K562 (cell line): Measurements from ENCODE around the gene CYSRT1. TPM values are rescaled to one million over a fixed set of nuclear protein-coding genes. Genes with fewer than 3 reads are reported as not detected.

Experiments used
- ATF1 ChIP-seq, 2 experiments: fragments of 450-650 bp in 1 of 2; IDR thresholded peaks; 2 replicates each; pipeline ENCODE4 v1.6.1; 2016; ENCODE audit warnings: missing compliant biosample characterization in 1 of 2, missing genetic modification characterization in 1 of 2
- CAMTA2 ChIP-seq: fragments of 250-450 bp; sonication (Bioruptor Pico); conservative IDR thresholded peaks from 2 replicates; pipeline ENCODE4 v1.5.1; 2022
- CCAR2 ChIP-seq: fragments of 200-400 bp; formaldehyde crosslinking; IDR thresholded peaks from 2 replicates; pipeline ENCODE4 v1.6.1; 2017; ENCODE audit warnings: mild to moderate bottlenecking, low read depth, low read length
- CHD1 ChIP-seq: fragments of 200-600 bp; sonication (generic); IDR thresholded peaks from one replicate; pipeline ENCODE4 v1.6.1; 2012; ENCODE audit warnings: mild to moderate bottlenecking, moderate library complexity, low read length, inconsistent platforms
- CTBP1 ChIP-seq: fragments of 450-650 bp; IDR thresholded peaks from 2 replicates; pipeline ENCODE4 v1.6.1; 2016; ENCODE audit warnings: borderline replicate concordance
- DIDO1 ChIP-seq: fragments of 450-650 bp; IDR thresholded peaks from 2 replicates; pipeline ENCODE4 v1.6.1; 2016; ENCODE audit warnings: low read depth, missing biosample characterization, missing genetic modification characterization
- ETS2 ChIP-seq: IDR thresholded peaks from 2 replicates; pipeline ENCODE4 v1.6.1; 2016; ENCODE audit warnings: borderline replicate concordance, missing genetic modification characterization, mild to moderate bottlenecking, moderate library complexity, missing compliant biosample characterization; ENCODE audit not compliant: poor library complexity, severe bottlenecking
- EZH2 ChIP-seq: IDR thresholded peaks from 2 replicates; pipeline ENCODE4 v1.6.1; 2012; ENCODE audit warnings: low read depth, mild to moderate bottlenecking, inconsistent platforms, low read length, borderline replicate concordance
- FOXA1 ChIP-seq: fragments of 450-650 bp; IDR thresholded peaks from 2 replicates; pipeline ENCODE4 v1.6.1; 2016; ENCODE audit warnings: mild to moderate bottlenecking, borderline replicate concordance
- KAT7 ChIP-seq: sonication (generic); formaldehyde crosslinking; IDR thresholded peaks from 2 replicates; pipeline ENCODE4 v1.8.0; 2022; ENCODE audit warnings: missing genetic modification reagents, mild to moderate bottlenecking, borderline replicate concordance
- RFX1 ChIP-seq: fragments of 450-650 bp; IDR thresholded peaks from 2 replicates; pipeline ENCODE4 v1.6.1; 2016; ENCODE audit warnings: mild to moderate bottlenecking, moderate library complexity
- RUNX1 ChIP-seq: sonication (generic); IDR thresholded peaks from 2 replicates; pipeline ENCODE4 v1.6.1; 2016; ENCODE audit warnings: antibody characterized with exemption, low read depth
- SMAD1 ChIP-seq: fragments of 150-350 bp; IDR thresholded peaks from 2 replicates; pipeline ENCODE4 v1.6.1; 2014; ENCODE audit warnings: low read length, low read depth; ENCODE audit not compliant: partially characterized antibody
- ZFP36 ChIP-seq: fragments of 150-350 bp; IDR thresholded peaks from 2 replicates; pipeline ENCODE4 v1.6.1; 2018; ENCODE audit warnings: low read length, low read depth; ENCODE audit not compliant: partially characterized antibody
- ZNF57 ChIP-seq: fragments of 450-650 bp; formaldehyde crosslinking; IDR thresholded peaks from 2 replicates; pipeline ENCODE4 v1.4.0; 2020; ENCODE audit warnings: mild to moderate bottlenecking, moderate library complexity
- polyA plus RNA-seq, 8 experiments: library from polyadenylated mRNA; depleted of rRNA in 4 of 8; stranded (reverse) in 5 of 8; unstranded in 3 of 8; fragments of >200 nt; fragmentation: Nextera tagmentation in 2 of 8; fragmentation: Illumina TruSeq in 1 of 8; extraction: Ambion mirVana in 2 of 8; extraction: Trizol in 1 of 8; gene quantifications; 2 replicates each; pipeline versions ENCODE4 v1.2.1 to v1.2.3, GENCODE V29; 2011 to 2014; ENCODE audit warnings: inconsistent platforms in 1 of 8, missing spikeins in 1 of 8
- total RNA-seq, 7 experiments: library from RNA; depleted of rRNA in 6 of 7; stranded (reverse); fragments of >200 nt in 6 of 7; fragmentation: Illumina TruSeq in 2 of 7; extraction: Trizol in 2 of 7; gene quantifications; 2 replicates each; pipeline versions ENCODE4 v1.2.1 to v1.2.3, GENCODE V29; 2011 to 2021; ENCODE audit warnings: low replicate concordance in 1 of 7
- TF ChIP-seq, protein P1 (sequence below): fragments of 450-650 bp; formaldehyde crosslinking; IDR thresholded peaks from 2 replicates; pipeline ENCODE4 v1.4.0; 2022; ENCODE audit warnings: mild to moderate bottlenecking, moderate library complexity
- TF ChIP-seq, protein P2 (sequence below), 2 experiments: IDR thresholded peaks in 1 of 2; conservative IDR thresholded peaks in 1 of 2; 2 replicates each; pipeline ENCODE4 v1.6.1; 2016; ENCODE audit warnings: low read depth in 2 of 2, mild to moderate bottlenecking in 1 of 2, missing compliant biosample characterization in 1 of 2, missing genetic modification characterization in 1 of 2, moderate library complexity in 1 of 2
- TF ChIP-seq, protein P3 (sequence below): sonication (generic); formaldehyde crosslinking; IDR thresholded peaks from 2 replicates; pipeline ENCODE4 v1.8.1; 2022; ENCODE audit warnings: missing genetic modification reagents
- TF ChIP-seq, protein P4 (sequence below): IDR thresholded peaks from 2 replicates; pipeline ENCODE4 v1.6.1; 2014; ENCODE audit warnings: antibody characterized with exemption
- TF ChIP-seq, protein P5 (sequence below): fragments of 250-450 bp; sonication (Bioruptor Pico); IDR thresholded peaks from 2 replicates; pipeline ENCODE4 v1.8.0; 2021; ENCODE audit warnings: moderate library complexity, mild to moderate bottlenecking, inconsistent platforms

CYSRT1 gene
- total and polyA plus RNA-seq, 9 of the 15 experiments (the other 6 are each of a cell fraction or from before 2014, with no cell fraction given): 0.04 to 1.4 (median 0.42) TPM; not detected in 3

DNA sequence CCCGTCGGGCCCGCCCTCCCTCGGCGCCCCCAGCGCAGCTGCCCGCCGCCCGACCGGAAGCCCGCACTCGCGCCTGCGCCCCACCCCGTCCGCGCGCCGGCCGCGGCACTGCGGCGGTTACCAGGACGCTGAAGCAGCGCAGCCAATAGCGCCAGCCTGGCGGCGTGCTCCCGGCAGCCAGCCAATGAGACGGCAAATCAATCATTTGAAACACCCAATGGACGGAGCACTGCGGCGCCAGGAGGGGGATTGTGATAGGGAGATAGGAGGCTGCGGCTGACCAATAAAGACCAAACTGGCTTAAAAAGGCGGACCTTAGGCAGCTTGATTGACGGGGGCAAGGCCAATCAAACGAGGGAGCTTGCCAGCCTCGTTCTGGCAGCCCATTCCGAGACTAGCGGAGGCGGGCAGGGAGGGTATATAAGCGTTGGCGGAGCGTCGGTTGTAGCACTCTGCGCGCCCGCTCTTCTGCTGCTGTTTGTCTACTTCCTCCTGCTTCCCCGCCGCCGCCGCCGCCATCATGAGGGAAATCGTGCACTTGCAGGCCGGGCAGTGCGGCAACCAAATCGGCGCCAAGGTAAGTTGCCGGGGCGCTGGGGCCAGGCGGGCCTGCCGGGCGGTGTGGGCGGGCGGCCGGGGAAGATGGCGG, 16.0 kb downstream of the CYSRT1 start, which contains the start of gene TUBB4B (continued):
- TF ChIP-seq, protein P1, sequence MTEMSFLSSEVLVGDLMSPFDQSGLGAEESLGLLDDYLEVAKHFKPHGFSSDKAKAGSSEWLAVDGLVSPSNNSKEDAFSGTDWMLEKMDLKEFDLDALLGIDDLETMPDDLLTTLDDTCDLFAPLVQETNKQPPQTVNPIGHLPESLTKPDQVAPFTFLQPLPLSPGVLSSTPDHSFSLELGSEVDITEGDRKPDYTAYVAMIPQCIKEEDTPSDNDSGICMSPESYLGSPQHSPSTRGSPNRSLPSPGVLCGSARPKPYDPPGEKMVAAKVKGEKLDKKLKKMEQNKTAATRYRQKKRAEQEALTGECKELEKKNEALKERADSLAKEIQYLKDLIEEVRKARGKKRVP (CRISPR knock-in tag): no peak
- no peak for TF ChIP-seq DIDO1 (tag)
- TF ChIP-seq, protein P2, sequence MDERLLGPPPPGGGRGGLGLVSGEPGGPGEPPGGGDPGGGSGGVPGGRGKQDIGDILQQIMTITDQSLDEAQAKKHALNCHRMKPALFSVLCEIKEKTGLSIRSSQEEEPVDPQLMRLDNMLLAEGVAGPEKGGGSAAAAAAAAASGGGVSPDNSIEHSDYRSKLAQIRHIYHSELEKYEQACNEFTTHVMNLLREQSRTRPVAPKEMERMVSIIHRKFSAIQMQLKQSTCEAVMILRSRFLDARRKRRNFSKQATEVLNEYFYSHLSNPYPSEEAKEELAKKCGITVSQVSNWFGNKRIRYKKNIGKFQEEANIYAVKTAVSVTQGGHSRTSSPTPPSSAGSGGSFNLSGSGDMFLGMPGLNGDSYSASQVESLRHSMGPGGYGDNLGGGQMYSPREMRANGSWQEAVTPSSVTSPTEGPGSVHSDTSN (CRISPR knock-in tag; IDR thresholded peaks at IDR 0.05; ENCODE audit: low read depth): peak; percentile 99
- TF ChIP-seq, protein P2 (tag; conservative IDR thresholded peaks at IDR 0.05; ENCODE audit: low read depth): peak; percentile 100
- TF ChIP-seq ETS2 (tag): no peak
- TF ChIP-seq ZNF57 (CRISPR knock-in tag): no peak
- peak; percentile 6 for TF ChIP-seq ZFP36
- no peak for TF ChIP-seq EZH2
- no peak for TF ChIP-seq FOXA1
- peak; percentile 89 for TF ChIP-seq CHD1
- TF ChIP-seq CCAR2: no peak
- TF ChIP-seq, protein P3, sequence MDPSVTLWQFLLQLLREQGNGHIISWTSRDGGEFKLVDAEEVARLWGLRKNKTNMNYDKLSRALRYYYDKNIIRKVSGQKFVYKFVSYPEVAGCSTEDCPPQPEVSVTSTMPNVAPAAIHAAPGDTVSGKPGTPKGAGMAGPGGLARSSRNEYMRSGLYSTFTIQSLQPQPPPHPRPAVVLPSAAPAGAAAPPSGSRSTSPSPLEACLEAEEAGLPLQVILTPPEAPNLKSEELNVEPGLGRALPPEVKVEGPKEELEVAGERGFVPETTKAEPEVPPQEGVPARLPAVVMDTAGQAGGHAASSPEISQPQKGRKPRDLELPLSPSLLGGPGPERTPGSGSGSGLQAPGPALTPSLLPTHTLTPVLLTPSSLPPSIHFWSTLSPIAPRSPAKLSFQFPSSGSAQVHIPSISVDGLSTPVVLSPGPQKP (CRISPR knock-in tag): no peak
- TF ChIP-seq, protein P4, sequence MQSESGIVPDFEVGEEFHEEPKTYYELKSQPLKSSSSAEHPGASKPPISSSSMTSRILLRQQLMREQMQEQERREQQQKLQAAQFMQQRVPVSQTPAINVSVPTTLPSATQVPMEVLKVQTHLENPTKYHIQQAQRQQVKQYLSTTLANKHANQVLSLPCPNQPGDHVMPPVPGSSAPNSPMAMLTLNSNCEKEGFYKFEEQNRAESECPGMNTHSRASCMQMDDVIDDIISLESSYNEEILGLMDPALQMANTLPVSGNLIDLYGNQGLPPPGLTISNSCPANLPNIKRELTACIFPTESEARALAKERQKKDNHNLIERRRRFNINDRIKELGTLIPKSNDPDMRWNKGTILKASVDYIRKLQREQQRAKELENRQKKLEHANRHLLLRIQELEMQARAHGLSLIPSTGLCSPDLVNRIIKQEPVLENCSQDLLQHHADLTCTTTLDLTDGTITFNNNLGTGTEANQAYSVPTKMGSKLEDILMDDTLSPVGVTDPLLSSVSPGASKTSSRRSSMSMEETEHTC: 0 out of 2 replicates have a peak, but pooled peaks have one; percentile 12
- TF ChIP-seq ATF1 (CRISPR knock-in tag; IDR thresholded peaks at IDR 0.05): no peak
- peak; percentile 78 for TF ChIP-seq ATF1 (tag; IDR thresholded peaks at IDR 0.05)
- TF ChIP-seq RUNX1: no peak
- no peak for TF ChIP-seq RFX1
- TF ChIP-seq KAT7: no peak
- TF ChIP-seq, protein P5, sequence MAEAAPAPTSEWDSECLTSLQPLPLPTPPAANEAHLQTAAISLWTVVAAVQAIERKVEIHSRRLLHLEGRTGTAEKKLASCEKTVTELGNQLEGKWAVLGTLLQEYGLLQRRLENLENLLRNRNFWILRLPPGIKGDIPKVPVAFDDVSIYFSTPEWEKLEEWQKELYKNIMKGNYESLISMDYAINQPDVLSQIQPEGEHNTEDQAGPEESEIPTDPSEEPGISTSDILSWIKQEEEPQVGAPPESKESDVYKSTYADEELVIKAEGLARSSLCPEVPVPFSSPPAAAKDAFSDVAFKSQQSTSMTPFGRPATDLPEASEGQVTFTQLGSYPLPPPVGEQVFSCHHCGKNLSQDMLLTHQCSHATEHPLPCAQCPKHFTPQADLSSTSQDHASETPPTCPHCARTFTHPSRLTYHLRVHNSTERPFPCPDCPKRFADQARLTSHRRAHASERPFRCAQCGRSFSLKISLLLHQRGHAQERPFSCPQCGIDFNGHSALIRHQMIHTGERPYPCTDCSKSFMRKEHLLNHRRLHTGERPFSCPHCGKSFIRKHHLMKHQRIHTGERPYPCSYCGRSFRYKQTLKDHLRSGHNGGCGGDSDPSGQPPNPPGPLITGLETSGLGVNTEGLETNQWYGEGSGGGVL: no peak
- TF ChIP-seq CAMTA2 (CRISPR knock-in tag): peak; percentile 89; the same call in 1 of the 2 replicates
- TF ChIP-seq SMAD1: peak; percentile 92
- peak; percentile 95 for TF ChIP-seq CTBP1
